H1 (cell line): ENCODE measurements around the gene ZNF23.

ENCODE experiments used
- BRCA1 ChIP-seq: IDR thresholded peaks from 2 replicates; pipeline ENCODE4 v1.6.1; 2012; ENCODE audit warnings: low read depth, low read length, improper control_type of control experiment
- CHD1 ChIP-seq: IDR thresholded peaks from 2 replicates; pipeline ENCODE4 v1.6.1; 2012; ENCODE audit warnings: low read depth, low read length, improper control_type of control experiment
- EZH2 ChIP-seq: fragments of 200-600 bp; sonication (generic); IDR thresholded peaks from 2 replicates; pipeline ENCODE4 v1.7.1; 2012; ENCODE audit warnings: low read depth, mild to moderate bottlenecking, moderate library complexity, low read length, inconsistent platforms; ENCODE audit not compliant: severe bottlenecking
- HDAC6 ChIP-seq: IDR thresholded peaks from one replicate; pipeline ENCODE4 v1.7.1; 2012; ENCODE audit warnings: low read depth, mild to moderate bottlenecking, inconsistent platforms, low read length, moderate library complexity
- JUN ChIP-seq: IDR thresholded peaks from 2 replicates; pipeline ENCODE4 v1.6.1; 2011; ENCODE audit warnings: low read depth, mild to moderate bottlenecking, improper control_type of control experiment, low read length
- MAX ChIP-seq: IDR thresholded peaks from 2 replicates; pipeline ENCODE4 v1.6.1; 2012; ENCODE audit warnings: inconsistent platforms
- POLR2A ChIP-seq, 2 experiments: IDR thresholded peaks; 1 replicate in 1 of 2; 2 replicates in 1 of 2; pipeline ENCODE4 v1.6.1; 2011; ENCODE audit warnings: low read depth in 2 of 2, low read length in 2 of 2, mild to moderate bottlenecking in 2 of 2; ENCODE audit errors: control extremely low read depth in 1 of 2
- POLR2AphosphoS5 ChIP-seq: IDR thresholded peaks from 2 replicates; pipeline ENCODE4 v1.6.1; 2011; ENCODE audit warnings: low read depth, low read length
- RAD21 ChIP-seq, 2 experiments: IDR thresholded peaks in 1 of 2; conservative IDR thresholded peaks in 1 of 2; 2 replicates each; pipeline ENCODE4 v1.6.1; 2011; ENCODE audit warnings: low read depth in 2 of 2, low read length in 2 of 2, improper control_type of control experiment in 1 of 2, inconsistent platforms in 1 of 2, mild to moderate bottlenecking in 1 of 2, moderate library complexity in 1 of 2
- SUZ12 ChIP-seq: fragments of 200-600 bp; sonication (generic); IDR thresholded peaks from 2 replicates; pipeline ENCODE4 v1.6.1; 2012; ENCODE audit warnings: mild to moderate bottlenecking, inconsistent platforms, low read length, moderate library complexity, mixed read lengths
- TAF1 ChIP-seq: IDR thresholded peaks from 2 replicates; pipeline ENCODE4 v1.6.1; 2011; ENCODE audit warnings: mild to moderate bottlenecking, low read depth, low read length
- TF ChIP-seq, protein P1 (sequence below), 3 experiments: IDR thresholded peaks; 1 replicate in 2 of 3; 2 replicates in 1 of 3; pipeline versions ENCODE4 v1.5.1 to v1.6.1; 2011; ENCODE audit warnings: low read length in 3 of 3, mild to moderate bottlenecking in 3 of 3, inconsistent platforms in 2 of 3, low read depth in 1 of 3, moderate library complexity in 1 of 3; ENCODE audit not compliant: insufficient read depth in 1 of 3; ENCODE audit errors: control extremely low read depth in 1 of 3

- TF ChIP-seq, protein P1, sequence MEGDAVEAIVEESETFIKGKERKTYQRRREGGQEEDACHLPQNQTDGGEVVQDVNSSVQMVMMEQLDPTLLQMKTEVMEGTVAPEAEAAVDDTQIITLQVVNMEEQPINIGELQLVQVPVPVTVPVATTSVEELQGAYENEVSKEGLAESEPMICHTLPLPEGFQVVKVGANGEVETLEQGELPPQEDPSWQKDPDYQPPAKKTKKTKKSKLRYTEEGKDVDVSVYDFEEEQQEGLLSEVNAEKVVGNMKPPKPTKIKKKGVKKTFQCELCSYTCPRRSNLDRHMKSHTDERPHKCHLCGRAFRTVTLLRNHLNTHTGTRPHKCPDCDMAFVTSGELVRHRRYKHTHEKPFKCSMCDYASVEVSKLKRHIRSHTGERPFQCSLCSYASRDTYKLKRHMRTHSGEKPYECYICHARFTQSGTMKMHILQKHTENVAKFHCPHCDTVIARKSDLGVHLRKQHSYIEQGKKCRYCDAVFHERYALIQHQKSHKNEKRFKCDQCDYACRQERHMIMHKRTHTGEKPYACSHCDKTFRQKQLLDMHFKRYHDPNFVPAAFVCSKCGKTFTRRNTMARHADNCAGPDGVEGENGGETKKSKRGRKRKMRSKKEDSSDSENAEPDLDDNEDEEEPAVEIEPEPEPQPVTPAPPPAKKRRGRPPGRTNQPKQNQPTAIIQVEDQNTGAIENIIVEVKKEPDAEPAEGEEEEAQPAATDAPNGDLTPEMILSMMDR (IDR thresholded peaks at IDR 0.05; ENCODE audit: control extremely low read depth in 1 of 3, insufficient read depth in 1 of 3, low read depth in 1 of 3, low read length in 3 of 3) = no peak
- TF ChIP-seq BRCA1 (no peak), POLR2A (IDR thresholded peaks at IDR 0.05; ENCODE audit: control extremely low read depth in 1 of 2, low read depth in 2 of 2, low read length in 2 of 2) (no peak), JUN (no peak), TAF1 (no peak), HDAC6 (no peak), EZH2 (no peak), CHD1 (no peak), RAD21 (IDR thresholded peaks at IDR 0.05 in 1 of 2, conservative IDR thresholded peaks at IDR 0.05 in 1 of 2; ENCODE audit: low read depth in 2 of 2, low read length in 2 of 2) (no peak), MAX (no peak), POLR2AphosphoS5 (no peak), SUZ12 (no peak)
Observed at GRCh38 chr16:71426880-71427615, 35.0 kb downstream of the ZNF23 start.
